GM13977 (cell line): Measurements from ENCODE around the gene SNAPIN.

ENCODE experiments used
- DNase-seq: peaks from one replicate; pipeline ENCODE4 v3.0.0; 2012; ENCODE audit warnings: low spot score
- CTCF ChIP-seq: IDR thresholded peaks from 2 replicates; pipeline ENCODE4 v1.5.1; 2012; ENCODE audit warnings: mild to moderate bottlenecking, control low read depth; ENCODE audit not compliant: insufficient read depth; ENCODE audit errors: extremely low read depth, missing control alignments
- in situ Hi-C: fragments of 300-500 bp; cut with MboI; formaldehyde crosslinking; loops from one replicate; pipeline ENCODE4 v1.12.0; 2022; ENCODE audit warnings: low sequenced_read_pairs, low pct_unique_long_range_greater_than_20kb, mixed read lengths, inconsistent platforms; ENCODE audit not compliant: unreplicated experiment

Gene SNAPIN

GRCh38 chr1:153673511-153673910, 15.0 kb downstream of the SNAPIN start:
- DNase-seq, result no peak
- no peak for TF ChIP-seq CTCF
- in situ Hi-C loops, result loop anchor here (10.0 kb wide), 2 partner anchors 71 to 311 kb away; partner anchors contain the start of gene RAB13

- in situ Hi-C loops, result loop anchor here (10.0 kb wide), 2 partner anchors 67 to 307 kb away; partner anchors contain the start of gene RAB13
- TF ChIP-seq CTCF, result peak; percentile 95
- peak; percentile 80 for DNase-seq
Measured at GRCh38 chr1:153677718-153678518, 19.4 kb downstream of the SNAPIN start.

- TF ChIP-seq CTCF, result no peak
- DNase-seq, result peak; percentile 56
- in situ Hi-C loops, result loop anchor here (10.0 kb wide), 2 partner anchors 66 to 306 kb away; partner anchors contain the start of gene RAB13
Measured at GRCh38 chr1:153678519-153679336, 20.2 kb downstream of the SNAPIN start, which contains the start of gene NPR1. TSS of gene NPR1 (plus strand) at chr1:153678688. CDS start at chr1:153679109, 421 bp downstream.

GRCh38 chr1:153679337-153680119, 21.0 kb downstream of the SNAPIN start:
- TF ChIP-seq CTCF, result peak; percentile 11
- DNase-seq, result peak; percentile 52
- in situ Hi-C loops, result loop anchor here (10.0 kb wide), 2 partner anchors 65 to 305 kb away; partner anchors contain the start of gene RAB13

- in situ Hi-C loops, result no loop called here
- no peak for DNase-seq
- no peak for TF ChIP-seq CTCF
Measured at GRCh38 chr1:153680120-153680403, 21.6 kb downstream of the SNAPIN start.

- no peak for TF ChIP-seq CTCF
- in situ Hi-C loops, result no loop called here
- no peak for DNase-seq
Measured at GRCh38 chr1:153682730-153683129, 24.2 kb downstream of the SNAPIN start.
